OCI-LY7 (cell line): Measurements from ENCODE around the gene BAIAP2.

Experiments used
- CTCF ChIP-seq: fragments of 200-600 bp; sonication (generic); conservative IDR thresholded peaks from 2 replicates; pipeline ENCODE4 v1.5.1; 2014; ENCODE audit warnings: mild to moderate bottlenecking, antibody characterized with exemption, low read length, moderate library complexity, mixed read lengths
- EZH2phosphoT487 ChIP-seq: fragments of 200-600 bp; sonication (generic); IDR thresholded peaks from 2 replicates; pipeline ENCODE4 v1.6.1; 2018; ENCODE audit warnings: low read depth, borderline replicate concordance, mild to moderate bottlenecking, mixed run types, antibody characterized with exemption, low read length, moderate library complexity, mixed read lengths

- TF ChIP-seq CTCF (no peak; the same call in 1 of the 2 replicates), EZH2phosphoT487 (no peak)
These were observed 43.3 kb upstream of the BAIAP2 start, which contains the start of gene CHMP6 for GRCh38 chr17:80991645-80992076.
